GM19099 (cell line): Measurements from ENCODE around the gene PCYT1B.

Experiments
- POLR2A ChIP-seq: IDR thresholded peaks from 3 replicates; pipeline ENCODE4 v1.6.1; 2011; ENCODE audit warnings: low read depth; ENCODE audit not compliant: insufficient read length; ENCODE audit errors: extremely low read depth

PCYT1B gene

GRCh38 chrX:24657671-24658386 lies 10.7 kb upstream of the PCYT1B start:
- TF ChIP-seq POLR2A: no peak

GRCh38 chrX:24651783-24652182 lies 4.6 kb upstream of the PCYT1B start:
- TF ChIP-seq POLR2A: no peak

GRCh38 chrX:24648495-24648894 lies 1.3 kb upstream of the PCYT1B start:
- TF ChIP-seq POLR2A: no peak

- TF ChIP-seq POLR2A: no peak
These were observed 383 bp downstream of the PCYT1B start for GRCh38 chrX:24646745-24647182.

- TF ChIP-seq POLR2A: no peak
These were observed 1.1 kb downstream of the PCYT1B start for GRCh38 chrX:24646006-24646405.

GRCh38 chrX:24643116-24643515 lies 4.0 kb downstream of the PCYT1B start:
- TF ChIP-seq POLR2A: no peak

- TF ChIP-seq POLR2A: no peak
These were observed 17.4 kb downstream of the PCYT1B start for GRCh38 chrX:24629701-24630100.

- TF ChIP-seq POLR2A: no peak
These were observed 27.5 kb downstream of the PCYT1B start for GRCh38 chrX:24619647-24620046.

GRCh38 chrX:24610516-24610915 lies 36.6 kb downstream of the PCYT1B start:
- TF ChIP-seq POLR2A: no peak

- TF ChIP-seq POLR2A: no peak
These were observed 39.5 kb downstream of the PCYT1B start for GRCh38 chrX:24607616-24608015.

- TF ChIP-seq POLR2A: no peak
These were observed 44.0 kb downstream of the PCYT1B start for GRCh38 chrX:24603191-24603590.

GRCh38 chrX:24601858-24602257 lies 45.3 kb downstream of the PCYT1B start:
- TF ChIP-seq POLR2A: no peak

GRCh38 chrX:24594501-24594900 lies 52.6 kb downstream of the PCYT1B start:
- TF ChIP-seq POLR2A: no peak

GRCh38 chrX:24590111-24590510 lies 57.0 kb downstream of the PCYT1B start:
- no peak for TF ChIP-seq POLR2A

- no peak for TF ChIP-seq POLR2A
These were observed 70.1 kb downstream of the PCYT1B start for GRCh38 chrX:24577091-24577490.

- no peak for TF ChIP-seq POLR2A
These were observed 71.7 kb downstream of the PCYT1B start for GRCh38 chrX:24575496-24575895.

- TF ChIP-seq POLR2A: no peak
These were observed 72.4 kb downstream of the PCYT1B start for GRCh38 chrX:24574743-24575142.

- TF ChIP-seq POLR2A: no peak
These were observed 80.0 kb downstream of the PCYT1B start for GRCh38 chrX:24567169-24567568.

- no peak for TF ChIP-seq POLR2A
These were observed 80.9 kb downstream of the PCYT1B start for GRCh38 chrX:24566240-24566639.
